Gastrocnemius medialis (tissue), 4 donors: ENCODE data around the gene MYO3B. TPM values are rescaled to one million over a fixed set of nuclear protein-coding genes. Genes with fewer than 3 reads are reported as not detected.

Experiments used
- ATAC-seq, 2 donors: fragments of 150-250 bp; one replicate each; pipeline ENCODE4 v1.9.1; 2016
- DNase-seq, 2 donors: peaks; one replicate each; pipeline ENCODE4 v3.0.0-alpha.2; 2019
- H3K27ac ChIP-seq, 4 donors: fragments of 200-600 bp; sonication (generic); 1 replicate in 1 of 4; 2 replicates in 3 of 4; pipeline ENCODE4 v1.5.1; 2016 to 2018; ENCODE audit warnings: mild to moderate bottlenecking in 2 of 4, moderate library complexity in 1 of 4
- H3K27me3 ChIP-seq, 3 donors: fragments of 200-600 bp; sonication (generic) in 2 of 3; 1 replicate in 1 of 3; 2 replicates in 2 of 3; pipeline versions ENCODE4 v1.5.1 to v1.6.0; 2016 to 2019; ENCODE audit warnings: mild to moderate bottlenecking in 1 of 3, moderate library complexity in 1 of 3
- H3K36me3 ChIP-seq, 2 donors: fragments of 200-600 bp; sonication (generic) in 1 of 2; one replicate each; pipeline ENCODE4 v1.5.1; 2017 to 2018
- H3K4me1 ChIP-seq, 2 donors: fragments of 200-600 bp; sonication (generic) in 1 of 2; one replicate each; pipeline ENCODE4 v1.5.1; 2016 to 2017; ENCODE audit warnings: mild to moderate bottlenecking in 2 of 2
- H3K4me3 ChIP-seq, 4 donors: fragments of 200-600 bp; sonication (generic) in 3 of 4; 1 replicate in 1 of 4; 2 replicates in 3 of 4; pipeline ENCODE4 v1.5.1; 2016 to 2019; ENCODE audit warnings: mild to moderate bottlenecking in 2 of 4
- H3K9me3 ChIP-seq, 3 donors: fragments of 200-600 bp; sonication (generic) in 2 of 3; 1 replicate in 1 of 3; 2 replicates in 2 of 3; pipeline ENCODE4 v1.5.1; 2016 to 2019
- CTCF ChIP-seq, 5 experiments: fragments of 450-650 bp in 3 of 5; fragments of 200-600 bp in 2 of 5; sonication (generic) in 2 of 5; IDR thresholded peaks in 4 of 5; conservative IDR thresholded peaks in 1 of 5; 1 replicate in 4 of 5; 2 replicates in 1 of 5; pipeline ENCODE4 v1.5.1; 2016 to 2019; ENCODE audit warnings: antibody characterized with exemption in 5 of 5, mild to moderate bottlenecking in 3 of 5, moderate library complexity in 3 of 5
- POLR2A ChIP-seq, 2 donors: fragments of 450-650 bp; IDR thresholded peaks; one replicate each; pipeline ENCODE4 v1.6.1; 2017; ENCODE audit warnings: antibody characterized with exemption in 2 of 2, mild to moderate bottlenecking in 2 of 2, moderate library complexity in 2 of 2
- in situ Hi-C, 4 donors: fragments of 200-750 bp; cut with MboI; loops; one replicate each; pipeline versions ENCODE4 v1.15.0 to v1.8.0; 2017; ENCODE audit warnings: low sequenced_read_pairs in 4 of 4
- intact Hi-C: fragments of 100-400 bp; cut with DNase I; formaldehyde crosslinking; loops from one replicate; pipeline ENCODE4 v1.15.1; 2023; ENCODE audit warnings: low total_unique reads
- total RNA-seq, 4 donors: library from RNA; depleted of rRNA; stranded (reverse); fragments of >200 nt; gene quantifications; one replicate each; pipeline versions ENCODE4 v1.1.0 to v1.2.3, GENCODE V29; 2016

Gene MYO3B
- total RNA-seq, 4 donors from 2014 or later, result 0.07 to 0.27 TPM; not detected in 2

- intact Hi-C loops (no loop called here), in situ Hi-C loops (no loop called here)
- TF ChIP-seq POLR2A (IDR thresholded peaks at IDR 0.05), result no peak
- no peak for TF ChIP-seq CTCF (IDR thresholded peaks at IDR 0.05 in 4 of 5, conservative IDR thresholded peaks at IDR 0.05 in 1 of 5)
- ATAC-seq, result no peak
- H3K27ac ChIP-seq, result no peak overlapping the region
- no peaks in the 10 kb centered on the region for H3K27me3 ChIP-seq
- H3K36me3 ChIP-seq, result no peaks in the 10 kb centered on the region
- no peak overlapping the region for H3K4me3 ChIP-seq
- DNase-seq, result no peak
- no peaks in the 10 kb centered on the region for H3K4me1 ChIP-seq
- no peaks in the 10 kb centered on the region for H3K9me3 ChIP-seq
Observed at GRCh38 chr2:170577356-170577755, 399.4 kb downstream of the MYO3B start.

GRCh38 chr2:170578606-170579005 lies 400.7 kb downstream of the MYO3B start:
- no peaks in the 10 kb centered on the region for H3K36me3 ChIP-seq
- no peak for TF ChIP-seq CTCF (IDR thresholded peaks at IDR 0.05 in 4 of 5, conservative IDR thresholded peaks at IDR 0.05 in 1 of 5)
- no peak for TF ChIP-seq POLR2A (IDR thresholded peaks at IDR 0.05)
- no peak overlapping the region for H3K27ac ChIP-seq
- no peaks in the 10 kb centered on the region for H3K27me3 ChIP-seq
- no peaks in the 10 kb centered on the region for H3K9me3 ChIP-seq
- ATAC-seq, result no peak
- no peak for DNase-seq
- in situ Hi-C loops, result no loop called here
- intact Hi-C loops, result no loop called here
- H3K4me3 ChIP-seq, result no peak overlapping the region
- no peaks in the 10 kb centered on the region for H3K4me1 ChIP-seq

GRCh38 chr2:170579511-170579910 lies 401.6 kb downstream of the MYO3B start:
- intact Hi-C loops, result no loop called here
- H3K27me3 ChIP-seq, result no peaks in the 10 kb centered on the region
- H3K9me3 ChIP-seq, result no peaks in the 10 kb centered on the region
- H3K4me1 ChIP-seq, result no peaks in the 10 kb centered on the region
- DNase-seq, result no peak
- no peak overlapping the region for H3K27ac ChIP-seq
- ATAC-seq, result no peak
- H3K36me3 ChIP-seq, result no peaks in the 10 kb centered on the region
- no peak for TF ChIP-seq POLR2A (IDR thresholded peaks at IDR 0.05)
- no peak for TF ChIP-seq CTCF (IDR thresholded peaks at IDR 0.05 in 4 of 5, conservative IDR thresholded peaks at IDR 0.05 in 1 of 5)
- no peak overlapping the region for H3K4me3 ChIP-seq
- in situ Hi-C loops, result no loop called here

- Histone ChIP-seq H3K36me3 (no peaks in the 10 kb centered on the region), H3K4me1 (no peaks in the 10 kb centered on the region), H3K27ac (no peak overlapping the region), H3K9me3 (no peaks in the 10 kb centered on the region), H3K4me3 (no peak overlapping the region), H3K27me3 (no peaks in the 10 kb centered on the region)
- DNase-seq, result no peak
- in situ Hi-C loops, result no loop called here
- intact Hi-C loops, result no loop called here
- ATAC-seq, result no peak
- no peak for TF ChIP-seq POLR2A (IDR thresholded peaks at IDR 0.05)
- no peak for TF ChIP-seq CTCF (IDR thresholded peaks at IDR 0.05 in 4 of 5, conservative IDR thresholded peaks at IDR 0.05 in 1 of 5)
Observed at GRCh38 chr2:170582313-170582712, 404.4 kb downstream of the MYO3B start.

GRCh38 chr2:170582751-170583463 lies 405.0 kb downstream of the MYO3B start:
- Histone ChIP-seq H3K27me3 (no peaks in the 10 kb centered on the region), H3K36me3 (no peaks in the 10 kb centered on the region), H3K27ac (no peak overlapping the region), H3K4me1 (no peaks in the 10 kb centered on the region), H3K4me3 (no peak overlapping the region), H3K9me3 (no peaks in the 10 kb centered on the region)
- DNase-seq, result no peak
- in situ Hi-C loops (no loop called here), intact Hi-C loops (no loop called here)
- ATAC-seq, result no peak
- no peak for TF ChIP-seq CTCF (IDR thresholded peaks at IDR 0.05 in 4 of 5, conservative IDR thresholded peaks at IDR 0.05 in 1 of 5)
- no peak for TF ChIP-seq POLR2A (IDR thresholded peaks at IDR 0.05)
